Measurements from ENCODE around the gene TPRA1.

The TPRA1 gene

DNA sequence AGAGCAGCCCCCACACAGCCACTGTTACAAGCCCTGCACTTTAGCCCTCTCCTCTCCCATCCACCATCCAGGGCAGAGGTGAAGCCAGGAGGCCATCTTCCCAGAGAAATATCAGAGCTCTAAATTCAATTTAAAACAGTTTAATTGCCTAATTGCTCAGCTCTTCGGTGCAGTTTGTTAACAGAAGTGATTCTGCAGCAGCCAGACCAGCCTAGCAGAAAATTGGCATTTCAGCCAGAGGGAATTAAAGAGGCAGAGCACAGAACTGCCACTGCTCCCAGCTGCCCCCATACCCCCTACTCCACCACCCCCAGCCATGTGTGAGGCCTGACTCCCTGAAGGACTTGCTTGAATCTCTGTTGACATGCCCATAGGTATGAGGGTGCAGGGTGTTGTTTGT is 38.5 kb downstream of the TPRA1 start:
- Histone ChIP-seq H4K91ac (ENCODE audit: low read depth, low read length) (no peak overlapping the region), H3K4me1 (ENCODE audit: control insufficient read depth in 1 of 2, insufficient read depth in 2 of 2, low read length in 2 of 2) (peaks cover 6 to 15% of the 10 kb centered on the region in 2 experiments), H3K14ac (ENCODE audit: low read length) (no peak overlapping the region), H3K36me3 (ENCODE audit: control insufficient read depth in 1 of 2, insufficient read depth in 2 of 2, low read length in 2 of 2) (no peaks in the 10 kb centered on the region), H4K8ac (ENCODE audit: low read depth, low read length) (no peak overlapping the region), H2BK120ac (ENCODE audit: insufficient read depth, low read length, poor library complexity) (no peak overlapping the region), H3K79me2 (ENCODE audit: control insufficient read depth, insufficient read depth, low read length, poor library complexity) (no peaks in the 10 kb centered on the region), H2BK12ac (ENCODE audit: low read length) (no peak overlapping the region), H2AFZ (ENCODE audit: insufficient read depth, low read length, poor library complexity) (no peak overlapping the region), H3K27ac (ENCODE audit: low read depth, low read length) (no peak overlapping the region), H3K4me3 (ENCODE audit: low read depth, low read length) (no peak overlapping the region), H3K4ac (ENCODE audit: low read depth, low read length) (no peak overlapping the region), H3K79me1 (ENCODE audit: low read length) (peaks cover 2% of the 10 kb centered on the region), H3K27me3 (ENCODE audit: insufficient read depth, low read length) (no peaks in the 10 kb centered on the region), H2BK5ac (ENCODE audit: low read depth, low read length, poor library complexity) (no peak overlapping the region), H4K12ac (ENCODE audit: low read depth, low read length) (no peak overlapping the region), H3K4me2 (ENCODE audit: low read length) (no peak overlapping the region), H3K9me3 (ENCODE audit: insufficient read depth, low read depth, low read length) (no peaks in the 10 kb centered on the region), H3K9ac (ENCODE audit: low read length) (no peak overlapping the region), H3K23ac (ENCODE audit: low read length) (no peak overlapping the region), H3K18ac (ENCODE audit: low read length) (no peak overlapping the region), H2AK5ac (ENCODE audit: low read length) (no peak overlapping the region)
- no CpG with 5 or more reads among the region's 1 CpG for WGBS (ENCODE audit: extremely low coverage, insufficient coverage, insufficient read length)
- DNase-seq: no peak

DNA sequence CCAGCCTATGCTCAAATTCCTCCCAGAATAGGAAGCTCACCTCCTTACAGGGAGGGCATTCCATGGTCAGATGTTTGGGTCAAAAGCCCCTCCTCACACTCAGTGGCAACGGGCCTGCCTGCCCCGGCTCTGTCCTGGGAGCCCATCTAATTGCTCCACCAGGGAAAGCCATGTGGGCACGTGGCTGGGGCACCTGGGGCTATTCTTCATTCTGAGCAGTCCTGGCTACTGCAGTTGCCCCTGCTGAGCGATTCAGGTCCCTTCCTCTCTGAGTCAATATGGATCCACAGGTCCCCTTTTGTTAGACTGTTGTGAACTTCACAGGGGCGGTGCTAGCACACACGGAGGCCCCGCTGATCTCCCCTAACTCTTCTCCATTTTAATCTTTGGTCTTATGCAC is 39.4 kb downstream of the TPRA1 start:
- H2BK5ac ChIP-seq (ENCODE audit: low read depth, low read length, poor library complexity): no peak overlapping the region
- no peaks in the 10 kb centered on the region for H3K27me3 ChIP-seq (ENCODE audit: insufficient read depth, low read length)
- no peak overlapping the region for H4K8ac ChIP-seq (ENCODE audit: low read depth, low read length)
- no peaks in the 10 kb centered on the region for H3K79me2 ChIP-seq (ENCODE audit: control insufficient read depth, insufficient read depth, low read length, poor library complexity)
- H3K9ac ChIP-seq (ENCODE audit: low read length): no peak overlapping the region
- WGBS (ENCODE audit: extremely low coverage, insufficient coverage, insufficient read length): no CpG with 5 or more reads among the region's 7 CpGs
- H3K23ac ChIP-seq (ENCODE audit: low read length): no peak overlapping the region
- no peak overlapping the region for H3K4me2 ChIP-seq (ENCODE audit: low read length)
- H2BK12ac ChIP-seq (ENCODE audit: low read length): no peak overlapping the region
- H2AK5ac ChIP-seq (ENCODE audit: low read length): no peak overlapping the region
- no peak overlapping the region for H4K91ac ChIP-seq (ENCODE audit: low read depth, low read length)
- H3K4me3 ChIP-seq (ENCODE audit: low read depth, low read length): no peak overlapping the region
- H2AFZ ChIP-seq (ENCODE audit: insufficient read depth, low read length, poor library complexity): no peak overlapping the region
- H4K12ac ChIP-seq (ENCODE audit: low read depth, low read length): no peak overlapping the region
- H3K14ac ChIP-seq (ENCODE audit: low read length): no peak overlapping the region
- no peaks in the 10 kb centered on the region for H3K36me3 ChIP-seq (ENCODE audit: control insufficient read depth in 1 of 2, insufficient read depth in 2 of 2, low read length in 2 of 2)
- H3K18ac ChIP-seq (ENCODE audit: low read length): no peak overlapping the region
- no peak overlapping the region for H2BK120ac ChIP-seq (ENCODE audit: insufficient read depth, low read length, poor library complexity)
- peaks cover 2% of the 10 kb centered on the region for H3K79me1 ChIP-seq (ENCODE audit: low read length)
- no peak overlapping the region for H3K4ac ChIP-seq (ENCODE audit: low read depth, low read length)
- H3K4me1 ChIP-seq (ENCODE audit: control insufficient read depth in 1 of 2, insufficient read depth in 2 of 2, low read length in 2 of 2): peaks cover 6 to 15% of the 10 kb centered on the region in 2 experiments
- no peaks in the 10 kb centered on the region for H3K9me3 ChIP-seq (ENCODE audit: insufficient read depth, low read depth, low read length)
- no peak overlapping the region for H3K27ac ChIP-seq (ENCODE audit: low read depth, low read length)
- DNase-seq: no peak

GRCh38 chr3:127550468-127551157 is 39.9 kb downstream of the TPRA1 start:
- Histone ChIP-seq H3K9me3 (ENCODE audit: insufficient read depth, low read depth, low read length) (no peaks in the 10 kb centered on the region), H4K8ac (ENCODE audit: low read depth, low read length) (no peak overlapping the region), H3K4me2 (ENCODE audit: low read length) (no peak overlapping the region), H2BK5ac (ENCODE audit: low read depth, low read length, poor library complexity) (no peak overlapping the region), H3K4me3 (ENCODE audit: low read depth, low read length) (no peak overlapping the region), H3K36me3 (ENCODE audit: control insufficient read depth in 1 of 2, insufficient read depth in 2 of 2, low read length in 2 of 2) (no peaks in the 10 kb centered on the region), H3K79me1 (ENCODE audit: low read length) (peaks cover 2% of the 10 kb centered on the region), H4K12ac (ENCODE audit: low read depth, low read length) (no peak overlapping the region), H2AFZ (ENCODE audit: insufficient read depth, low read length, poor library complexity) (no peak overlapping the region), H3K27me3 (ENCODE audit: insufficient read depth, low read length) (no peaks in the 10 kb centered on the region), H2AK5ac (ENCODE audit: low read length) (no peak overlapping the region), H3K79me2 (ENCODE audit: control insufficient read depth, insufficient read depth, low read length, poor library complexity) (no peaks in the 10 kb centered on the region), H4K91ac (ENCODE audit: low read depth, low read length) (no peak overlapping the region), H3K4me1 (ENCODE audit: control insufficient read depth in 1 of 2, insufficient read depth in 2 of 2, low read length in 2 of 2) (peaks cover 6 to 15% of the 10 kb centered on the region in 2 experiments), H3K4ac (ENCODE audit: low read depth, low read length) (no peak overlapping the region), H3K23ac (ENCODE audit: low read length) (no peak overlapping the region), H3K27ac (ENCODE audit: low read depth, low read length) (no peak overlapping the region), H3K14ac (ENCODE audit: low read length) (no peak overlapping the region), H2BK120ac (ENCODE audit: insufficient read depth, low read length, poor library complexity) (no peak overlapping the region), H3K18ac (ENCODE audit: low read length) (no peak overlapping the region), H2BK12ac (ENCODE audit: low read length) (no peak overlapping the region), H3K9ac (ENCODE audit: low read length) (no peak overlapping the region)
- DNase-seq: no peak
- WGBS (ENCODE audit: extremely low coverage, insufficient coverage, insufficient read length): no CpG with 5 or more reads among the region's 9 CpGs

- no peak overlapping the region for H4K8ac ChIP-seq (ENCODE audit: low read depth, low read length)
- H3K27ac ChIP-seq (ENCODE audit: low read depth, low read length): no peak overlapping the region
- peaks cover 6 to 15% of the 10 kb centered on the region in 2 experiments for H3K4me1 ChIP-seq (ENCODE audit: control insufficient read depth in 1 of 2, insufficient read depth in 2 of 2, low read length in 2 of 2)
- no peak overlapping the region for H4K91ac ChIP-seq (ENCODE audit: low read depth, low read length)
- H2AFZ ChIP-seq (ENCODE audit: insufficient read depth, low read length, poor library complexity): no peak overlapping the region
- no peaks in the 10 kb centered on the region for H3K27me3 ChIP-seq (ENCODE audit: insufficient read depth, low read length)
- peaks cover 2% of the 10 kb centered on the region for H3K79me1 ChIP-seq (ENCODE audit: low read length)
- no peak overlapping the region for H4K12ac ChIP-seq (ENCODE audit: low read depth, low read length)
- no peak overlapping the region for H3K4ac ChIP-seq (ENCODE audit: low read depth, low read length)
- H2BK120ac ChIP-seq (ENCODE audit: insufficient read depth, low read length, poor library complexity): no peak overlapping the region
- DNase-seq: peak; percentile 70 to 89
- no peaks in the 10 kb centered on the region for H3K36me3 ChIP-seq (ENCODE audit: control insufficient read depth in 1 of 2, insufficient read depth in 2 of 2, low read length in 2 of 2)
- peak overlapping the region; percentile 14 for H3K4me2 ChIP-seq (ENCODE audit: low read length)
- H3K14ac ChIP-seq (ENCODE audit: low read length): no peak overlapping the region
- no peaks in the 10 kb centered on the region for H3K9me3 ChIP-seq (ENCODE audit: insufficient read depth, low read depth, low read length)
- H2BK5ac ChIP-seq (ENCODE audit: low read depth, low read length, poor library complexity): no peak overlapping the region
- no peak overlapping the region for H2BK12ac ChIP-seq (ENCODE audit: low read length)
- H3K18ac ChIP-seq (ENCODE audit: low read length): no peak overlapping the region
- H2AK5ac ChIP-seq (ENCODE audit: low read length): no peak overlapping the region
- H3K23ac ChIP-seq (ENCODE audit: low read length): no peak overlapping the region
- no CpG with 5 or more reads among the region's 9 CpGs for WGBS (ENCODE audit: extremely low coverage, insufficient coverage, insufficient read length)
- no peak overlapping the region for H3K4me3 ChIP-seq (ENCODE audit: low read depth, low read length)
- no peak overlapping the region for H3K9ac ChIP-seq (ENCODE audit: low read length)
- H3K79me2 ChIP-seq (ENCODE audit: control insufficient read depth, insufficient read depth, low read length, poor library complexity): no peaks in the 10 kb centered on the region
These were observed 40.6 kb downstream of the TPRA1 start for GRCh38 chr3:127549826-127550467.
